Left renal pelvis (tissue), 4 donors: ENCODE data around the gene DCAF8L2. TPM values are rescaled to one million over a fixed set of nuclear protein-coding genes. Genes with fewer than 3 reads are reported as not detected.
"Not testable (repeated sequence)": the region's sequence is repeated elsewhere in the genome, so short reads cannot be mapped to it uniquely, and the experiment has no call there.

Experiments
- DNase-seq, 4 donors: peaks; one replicate each; pipeline ENCODE4 v3.0.0-alpha.2; 2013; ENCODE audit warnings: low read depth in 4 of 4, low spot score in 3 of 4
- polyA plus RNA-seq, 4 donors: library from polyadenylated mRNA; unstranded; fragments of 120-200 nt; gene quantifications; one replicate each; pipeline ENCODE4 v1.2.1, GENCODE V29; 2013; ENCODE audit not compliant: insufficient read length in 4 of 4

Gene DCAF8L2
- polyA plus RNA-seq, 4 donors = not detected

- DNase-seq = no peak
These were observed 85.3 kb downstream of the DCAF8L2 start for GRCh38 chrX:27675493-27675892.

GRCh38 chrX:27679281-27679680 lies 89.1 kb downstream of the DCAF8L2 start:
- no peak for DNase-seq

- no peak for DNase-seq
These were observed 90.6 kb downstream of the DCAF8L2 start for GRCh38 chrX:27680726-27681125.

GRCh38 chrX:27683566-27684208 lies 93.5 kb downstream of the DCAF8L2 start:
- DNase-seq = not testable (repeated sequence)

GRCh38 chrX:27694667-27695066 lies 104.5 kb downstream of the DCAF8L2 start:
- no peak for DNase-seq

GRCh38 chrX:27706526-27706925 lies 116.4 kb downstream of the DCAF8L2 start:
- no peak for DNase-seq

GRCh38 chrX:27715610-27716009 lies 125.5 kb downstream of the DCAF8L2 start:
- no peak for DNase-seq

- no peak for DNase-seq
These were observed 138.1 kb downstream of the DCAF8L2 start for GRCh38 chrX:27728291-27728690.

GRCh38 chrX:27731962-27732361 lies 141.8 kb downstream of the DCAF8L2 start:
- DNase-seq = no peak

GRCh38 chrX:27735914-27736313 lies 145.8 kb downstream of the DCAF8L2 start:
- no peak for DNase-seq

GRCh38 chrX:27740933-27741332 lies 150.8 kb downstream of the DCAF8L2 start:
- no peak for DNase-seq

GRCh38 chrX:27743521-27743920 lies 153.4 kb downstream of the DCAF8L2 start:
- DNase-seq = not testable (repeated sequence)

- no peak for DNase-seq
These were observed 156.4 kb downstream of the DCAF8L2 start for GRCh38 chrX:27746516-27746915.

- not testable (repeated sequence) for DNase-seq
These were observed 160.2 kb downstream of the DCAF8L2 start for GRCh38 chrX:27750298-27750697.

GRCh38 chrX:27751976-27752375 lies 161.8 kb downstream of the DCAF8L2 start:
- DNase-seq = no peak

- no peak for DNase-seq
These were observed 175.6 kb downstream of the DCAF8L2 start for GRCh38 chrX:27765718-27766117.

- no peak for DNase-seq
These were observed 177.2 kb downstream of the DCAF8L2 start for GRCh38 chrX:27767387-27767786.

- DNase-seq = no peak
These were observed 185.8 kb downstream of the DCAF8L2 start for GRCh38 chrX:27775984-27776383.

GRCh38 chrX:27796640-27797257 lies 206.6 kb downstream of the DCAF8L2 start:
- DNase-seq = no peak

- no peak for DNase-seq
These were observed 207.4 kb downstream of the DCAF8L2 start for GRCh38 chrX:27797575-27797974.
